ENCODE data around the gene NCOA3.

Gene NCOA3

DNA sequence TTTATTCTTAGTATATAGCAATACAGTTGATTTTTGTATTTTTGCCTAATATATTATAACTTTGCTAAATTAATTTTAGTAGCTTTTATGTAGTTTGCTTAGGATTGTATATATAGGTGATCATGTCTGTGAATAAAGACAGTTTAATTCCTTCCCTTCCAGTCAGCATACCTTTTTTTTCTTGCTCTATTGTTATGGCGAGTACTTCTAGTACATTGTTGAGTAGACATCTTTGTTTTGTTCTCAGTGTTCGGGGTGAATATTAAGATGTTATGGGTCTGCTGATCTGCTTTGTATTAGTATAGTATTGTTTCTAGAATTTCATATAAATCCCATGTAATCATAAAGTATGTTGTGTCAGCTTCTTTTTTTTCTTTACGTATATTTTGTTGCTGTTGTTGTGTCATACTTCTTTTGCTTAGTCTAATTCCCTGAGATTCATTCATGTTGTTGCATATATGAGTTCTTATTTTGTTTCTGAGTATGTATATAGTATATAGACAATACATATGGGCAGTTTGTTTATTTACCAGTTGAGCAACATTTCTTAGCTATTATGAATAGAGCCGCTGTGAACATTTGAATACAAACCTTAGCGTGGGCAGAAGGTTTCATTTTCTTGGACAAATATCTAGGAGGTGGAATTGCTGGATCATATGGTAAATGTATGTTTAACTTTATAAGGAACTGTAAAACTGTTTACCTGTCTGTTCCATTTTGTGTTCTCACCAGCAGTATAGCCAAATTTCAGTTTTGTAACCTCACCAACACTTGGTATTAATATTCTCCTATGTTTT, 25.5 kb downstream of the NCOA3 start:
- no peak overlapping the region for H3K4me3 ChIP-seq (ENCODE audit: low read length)
- no peak for DNase-seq (ENCODE audit: low read depth, low spot score)

- H3K4me3 ChIP-seq (ENCODE audit: low read length), result no peak overlapping the region
- DNase-seq (ENCODE audit: low read depth, low spot score), result no peak
These were observed 28.2 kb downstream of the NCOA3 start for GRCh38 chr20:47529840-47530239.

GRCh38 chr20:47531458-47531857, 29.8 kb downstream of the NCOA3 start:
- DNase-seq (ENCODE audit: low read depth, low spot score), result no peak
- no peak overlapping the region for H3K4me3 ChIP-seq (ENCODE audit: low read length)

DNA sequence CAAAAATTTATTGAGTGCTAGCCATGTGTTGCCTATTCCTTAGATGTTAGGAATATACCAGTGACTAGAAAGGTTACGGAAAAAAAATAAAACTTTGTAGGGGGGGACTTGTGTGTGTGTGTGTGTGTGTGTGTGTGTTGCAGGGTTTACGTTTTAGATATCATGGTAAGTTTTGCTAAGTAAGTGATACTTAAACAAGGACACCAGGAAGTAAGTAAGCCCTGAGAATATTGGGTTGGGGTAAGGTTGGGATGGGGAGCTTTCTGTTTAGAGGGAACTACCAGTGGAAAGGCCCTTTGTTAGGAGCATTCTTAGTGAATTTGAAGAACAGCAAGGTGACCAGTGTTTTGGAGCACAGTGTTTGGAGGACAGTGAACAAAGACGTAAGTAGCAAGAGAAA, 30.3 kb downstream of the NCOA3 start:
- no peak overlapping the region for H3K4me3 ChIP-seq (ENCODE audit: low read length)

DNA sequence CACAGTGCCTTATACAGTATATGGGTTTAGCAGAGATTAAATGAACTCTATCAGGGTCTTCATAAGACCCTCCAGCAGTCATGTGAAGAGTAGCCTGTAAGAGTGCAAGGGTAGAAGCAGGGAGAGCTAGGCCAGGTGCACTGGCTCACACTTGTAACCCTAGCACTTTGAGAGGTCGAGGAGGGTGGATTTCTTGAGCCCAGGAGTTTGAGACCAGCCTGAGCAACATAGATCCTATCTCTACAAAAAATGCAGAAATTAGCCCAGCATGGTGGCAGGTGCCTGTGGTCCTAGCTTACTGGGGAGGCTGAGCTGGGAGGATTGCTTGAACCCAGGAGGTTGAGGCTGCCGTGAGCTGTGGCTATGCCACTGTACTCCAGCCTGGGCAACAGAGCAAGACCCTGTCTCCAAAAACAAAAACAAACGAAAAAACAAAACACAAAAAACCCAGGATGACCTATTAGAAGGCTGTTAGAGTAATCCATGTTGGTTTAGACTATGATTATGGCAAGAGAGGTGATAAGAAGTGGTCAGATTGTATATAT, 31.9 kb downstream of the NCOA3 start:
- DNase-seq (ENCODE audit: low read depth, low spot score), result no peak
- H3K4me3 ChIP-seq (ENCODE audit: low read length), result no peak overlapping the region

More for the DNA sequence above, 30.3 kb downstream of the NCOA3 start:
- no peak for DNase-seq (ENCODE audit: low read depth, low spot score)

GRCh38 chr20:47534405-47534804, 32.7 kb downstream of the NCOA3 start:
- DNase-seq (ENCODE audit: low read depth, low spot score), result no peak

GRCh38 chr20:47535088-47535487, 33.4 kb downstream of the NCOA3 start:
- DNase-seq (ENCODE audit: low read depth, low spot score), result peak; percentile 14
- no peak overlapping the region for H3K4me3 ChIP-seq (ENCODE audit: low read length)

More at GRCh38 chr20:47534405-47534804, 32.7 kb downstream of the NCOA3 start:
- no peak overlapping the region for H3K4me3 ChIP-seq (ENCODE audit: low read length)

- H3K4me3 ChIP-seq (ENCODE audit: low read length), result no peak overlapping the region
- no peak for DNase-seq (ENCODE audit: low read depth, low spot score)
These were observed 34.3 kb downstream of the NCOA3 start for GRCh38 chr20:47535994-47536393.

GRCh38 chr20:47540443-47541354, 39.0 kb downstream of the NCOA3 start:
- DNase-seq (ENCODE audit: low read depth, low spot score), result no peak

GRCh38 chr20:47541355-47541922, 39.8 kb downstream of the NCOA3 start:
- no peak overlapping the region for H3K4me3 ChIP-seq (ENCODE audit: low read length)
- no peak for DNase-seq (ENCODE audit: low read depth, low spot score)

More at GRCh38 chr20:47540443-47541354, 39.0 kb downstream of the NCOA3 start:
- no peak overlapping the region for H3K4me3 ChIP-seq (ENCODE audit: low read length)

- no peak overlapping the region for H3K4me3 ChIP-seq (ENCODE audit: low read length)
- no peak for DNase-seq (ENCODE audit: low read depth, low spot score)
These were observed 41.3 kb downstream of the NCOA3 start for GRCh38 chr20:47543006-47543431.

DNA sequence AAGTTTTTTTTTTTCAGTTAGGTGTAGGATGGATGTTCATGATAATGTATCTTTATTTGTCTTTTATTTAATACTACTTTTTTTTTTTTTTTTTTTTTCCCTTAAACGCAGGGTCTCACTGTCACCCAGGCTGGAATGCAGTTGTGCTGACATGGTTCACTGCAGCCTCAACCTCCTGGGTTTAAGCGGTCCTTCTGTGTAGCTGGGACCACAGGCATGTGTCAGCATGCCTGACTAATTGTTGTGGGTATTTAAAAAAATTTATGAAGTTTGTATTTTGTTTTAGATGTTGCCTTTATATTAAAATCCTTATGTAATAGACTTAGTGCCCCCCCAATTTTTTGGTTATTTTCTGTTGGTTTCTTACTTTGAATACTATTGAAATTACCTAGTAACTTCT, 42.6 kb downstream of the NCOA3 start:
- DNase-seq (ENCODE audit: low read depth, low spot score), result no peak
- H3K4me3 ChIP-seq (ENCODE audit: low read length), result no peak overlapping the region

- H3K4me3 ChIP-seq (ENCODE audit: low read length), result no peak overlapping the region
- no peak for DNase-seq (ENCODE audit: low read depth, low spot score)
These were observed 43.2 kb downstream of the NCOA3 start for GRCh38 chr20:47544852-47545251.

- no peak for DNase-seq (ENCODE audit: low read depth, low spot score)
- no peak overlapping the region for H3K4me3 ChIP-seq (ENCODE audit: low read length)
These were observed 43.8 kb downstream of the NCOA3 start for GRCh38 chr20:47545499-47545898.

- no peak for DNase-seq (ENCODE audit: low read depth, low spot score)
- H3K4me3 ChIP-seq (ENCODE audit: low read length), result no peak overlapping the region
These were observed 44.7 kb downstream of the NCOA3 start for GRCh38 chr20:47546184-47547033.

- H3K4me3 ChIP-seq (ENCODE audit: low read length), result no peak overlapping the region
- no peak for DNase-seq (ENCODE audit: low read depth, low spot score)
These were observed 45.3 kb downstream of the NCOA3 start for GRCh38 chr20:47547034-47547387.

DNA sequence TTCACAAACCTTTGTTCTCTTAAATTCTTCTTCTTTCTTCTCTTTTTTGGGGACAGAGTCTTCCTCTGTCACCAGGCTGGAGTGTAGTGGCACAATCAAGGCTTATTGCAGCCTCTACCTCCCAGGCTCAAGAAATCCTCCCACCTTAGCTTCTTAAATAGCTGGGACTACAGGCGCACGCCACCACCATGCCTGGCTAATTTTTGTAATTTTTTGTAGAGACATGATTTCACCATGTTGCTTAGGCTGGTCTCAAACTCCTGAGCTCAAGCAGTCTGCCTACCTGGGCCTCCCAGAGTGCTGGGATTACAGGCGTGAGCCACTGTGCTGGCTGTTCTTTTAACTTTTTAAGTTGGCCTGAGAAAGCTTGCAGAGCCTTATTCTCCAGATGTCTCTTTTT, 48.0 kb downstream of the NCOA3 start:
- no peak overlapping the region for H3K4me3 ChIP-seq (ENCODE audit: low read length)
- DNase-seq (ENCODE audit: low read depth, low spot score), result no peak

DNA sequence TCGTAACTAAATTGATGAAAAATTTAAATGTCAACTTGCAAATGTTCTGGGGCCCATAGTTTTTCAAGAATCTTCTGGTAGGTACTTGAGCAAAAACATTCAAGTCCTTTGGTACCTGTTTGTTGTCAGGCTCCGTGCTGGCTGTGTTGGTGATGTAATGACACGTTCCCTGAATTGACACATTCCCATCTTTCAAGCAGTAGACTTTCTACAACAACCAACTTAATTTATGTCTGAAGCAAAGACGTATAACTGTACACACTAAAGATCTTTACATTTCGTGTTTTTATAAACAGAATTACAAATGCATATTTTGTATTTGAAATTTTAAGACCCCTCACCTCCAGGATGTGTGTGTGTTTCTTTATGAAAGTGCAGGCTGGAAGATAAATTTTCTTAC, 49.5 kb downstream of the NCOA3 start:
- no peak overlapping the region for H3K4me3 ChIP-seq (ENCODE audit: low read length)
- no peak for DNase-seq (ENCODE audit: low read depth, low spot score)

DNA sequence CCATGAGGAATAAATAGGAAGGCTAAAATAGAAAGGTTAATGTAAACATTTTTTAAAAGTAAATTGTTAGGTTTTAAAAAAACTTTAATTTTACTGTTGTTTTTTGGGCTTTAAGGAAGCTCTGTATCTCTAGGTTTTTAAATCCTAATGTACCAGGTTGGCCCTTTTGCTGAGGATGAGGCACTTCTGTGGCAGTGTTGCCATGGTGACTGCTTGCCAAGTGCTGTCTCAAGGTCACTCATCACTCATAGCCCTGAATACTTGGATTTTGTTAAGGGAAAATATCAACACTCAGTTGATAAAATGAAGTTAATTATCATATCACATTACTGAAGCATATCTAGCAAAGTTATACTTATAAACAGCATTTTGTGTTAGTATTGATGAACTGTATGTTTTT, 50.2 kb downstream of the NCOA3 start:
- DNase-seq (ENCODE audit: low read depth, low spot score), result no peak

More for the DNA sequence above, 50.2 kb downstream of the NCOA3 start:
- no peak overlapping the region for H3K4me3 ChIP-seq (ENCODE audit: low read length)

Data from Jurkat, Clone E6-1 (cell line).